ENCODE data around the gene ZFPM1.

GRCh38 chr16:88524973-88525662 is 72.0 kb downstream of the ZFPM1 start:
- no peak for TF ChIP-seq CBX8 (IDR thresholded peaks at IDR 0.05; ENCODE audit: borderline replicate concordance, low read depth, low read length)
- TF ChIP-seq TCF12 (IDR thresholded peaks at IDR 0.05; ENCODE audit: low read depth, low read length): no peak
- TF ChIP-seq CTCF (IDR thresholded peaks at IDR 0.05; ENCODE audit: control extremely low read depth in 1 of 3, insufficient read depth in 1 of 3, low read depth in 1 of 3, low read length in 3 of 3): no peak
- no peak for TF ChIP-seq POLR2AphosphoS5 (IDR thresholded peaks at IDR 0.05; ENCODE audit: low read depth, low read length)
- no peak for TF ChIP-seq CHD2 (IDR thresholded peaks at IDR 0.05; ENCODE audit: low read length)
- no peak for TF ChIP-seq YY1 (IDR thresholded peaks at IDR 0.05; ENCODE audit: low read depth, low read length)
- no peak for TF ChIP-seq ATF3 (IDR thresholded peaks at IDR 0.05; ENCODE audit: insufficient read depth, low read depth, low read length)
- no peak for TF ChIP-seq SUZ12 (IDR thresholded peaks at IDR 0.05; ENCODE audit: low read length)
